ENCODE results near the gene NCSTN.

The NCSTN gene
- total RNA-seq, result 40.3 to 55.1 (median 46.8) reads per million in 9 experiments

GRCh38 chr1:160342953-160343869 lies at the start of gene NCSTN, which contains the start of gene COPA:
NCSTN (plus strand) TSS chr1:160343383; CDS start chr1:160343397, 14 bp downstream.
COPA (minus strand) TSS chr1:160343250; CDS start chr1:160343170, 80 bp downstream.
- ATAC-seq (replicated peaks) (peak; percentile 97), DNase-seq (peak; percentile 87 to 88 (median 87))
- H3K4me1 Mint-ChIP-seq (ENCODE audit: low read depth in 2 of 2), result peaks cover 26 to 45% of the 10 kb centered on the region in 2 donors
- no peaks in the 10 kb centered on the region for H3K27me3 Mint-ChIP-seq
- H3K4me3 Mint-ChIP-seq, result peak within 1 kb of the TSS; percentile 94 to 99
- H3K27ac Mint-ChIP-seq, result peak within 1 kb of the TSS; percentile 98 to 99
- peaks cover 54% of the 10 kb centered on the region for H3K36me3 Mint-ChIP-seq (ENCODE audit: insufficient read depth)
- H3K9me3 Mint-ChIP-seq, result no peaks in the 10 kb centered on the region

- ATAC-seq (replicated peaks) (no peak), DNase-seq (no peak)
- Mint-ChIP-seq H3K9me3 (no peaks in the 10 kb centered on the region), H3K36me3 (ENCODE audit: insufficient read depth) (peaks cover 94% of the 10 kb centered on the region), H3K27ac (no peak overlapping the region), H3K4me1 (ENCODE audit: low read depth in 2 of 2) (peaks cover 4 to 6% of the 10 kb centered on the region in 2 donors), H3K4me3 (no peak overlapping the region), H3K27me3 (no peaks in the 10 kb centered on the region)
These were observed 47.1 kb upstream of the NCSTN start for GRCh38 chr1:160296036-160296435.

- no peak overlapping the region for H3K4me3 Mint-ChIP-seq
- H3K4me1 Mint-ChIP-seq (ENCODE audit: low read depth in 2 of 2), result peaks cover 0 to 2% of the 10 kb centered on the region in 2 donors
- peaks cover 82% of the 10 kb centered on the region for H3K36me3 Mint-ChIP-seq (ENCODE audit: insufficient read depth)
- no peak for DNase-seq
- H3K9me3 Mint-ChIP-seq, result no peaks in the 10 kb centered on the region
- no peak for ATAC-seq (replicated peaks)
- no peaks in the 10 kb centered on the region for H3K27me3 Mint-ChIP-seq
- H3K27ac Mint-ChIP-seq, result peak overlapping the region in 1 of 2 donors; percentile 86
These were observed 43.0 kb upstream of the NCSTN start for GRCh38 chr1:160300173-160300572.

GRCh38 chr1:160307118-160307791 lies 35.9 kb upstream of the NCSTN start:
- Mint-ChIP-seq H3K9me3 (no peaks in the 10 kb centered on the region), H3K36me3 (ENCODE audit: insufficient read depth) (peaks cover 82% of the 10 kb centered on the region), H3K4me1 (ENCODE audit: low read depth in 2 of 2) (no peaks in the 10 kb centered on the region), H3K4me3 (no peak overlapping the region), H3K27ac (peak overlapping the region in 1 of 2 donors; percentile 29), H3K27me3 (no peaks in the 10 kb centered on the region)
- DNase-seq (no peak), ATAC-seq (replicated peaks) (no peak)

- H3K27me3 Mint-ChIP-seq, result no peaks in the 10 kb centered on the region
- H3K36me3 Mint-ChIP-seq (ENCODE audit: insufficient read depth), result peaks cover 88% of the 10 kb centered on the region
- no peak overlapping the region for H3K4me3 Mint-ChIP-seq
- peak overlapping the region in 1 of 2 donors; percentile 30 for H3K27ac Mint-ChIP-seq
- H3K4me1 Mint-ChIP-seq (ENCODE audit: low read depth in 2 of 2), result no peaks in the 10 kb centered on the region
- no peaks in the 10 kb centered on the region for H3K9me3 Mint-ChIP-seq
- DNase-seq (no peak), ATAC-seq (replicated peaks) (no peak)
These were observed 34.6 kb upstream of the NCSTN start for GRCh38 chr1:160308451-160309184.

- Mint-ChIP-seq H3K4me1 (ENCODE audit: low read depth in 2 of 2) (no peaks in the 10 kb centered on the region), H3K4me3 (no peak overlapping the region), H3K27me3 (no peaks in the 10 kb centered on the region), H3K36me3 (ENCODE audit: insufficient read depth) (peaks cover 88% of the 10 kb centered on the region), H3K27ac (peak overlapping the region; percentile 30 to 56), H3K9me3 (no peaks in the 10 kb centered on the region)
- DNase-seq (no peak), ATAC-seq (replicated peaks) (no peak)
These were observed 34.0 kb upstream of the NCSTN start for GRCh38 chr1:160309185-160309557.

GRCh38 chr1:160309571-160309970 lies 33.6 kb upstream of the NCSTN start:
- no peak for DNase-seq
- H3K4me3 Mint-ChIP-seq, result no peak overlapping the region
- no peaks in the 10 kb centered on the region for H3K4me1 Mint-ChIP-seq (ENCODE audit: low read depth in 2 of 2)
- H3K27me3 Mint-ChIP-seq, result no peaks in the 10 kb centered on the region
- peak overlapping the region; percentile 30 to 56 for H3K27ac Mint-ChIP-seq
- peaks cover 88% of the 10 kb centered on the region for H3K36me3 Mint-ChIP-seq (ENCODE audit: insufficient read depth)
- no peaks in the 10 kb centered on the region for H3K9me3 Mint-ChIP-seq
- ATAC-seq (replicated peaks), result no peak

GRCh38 chr1:160315359-160315758 lies 27.8 kb upstream of the NCSTN start:
- ATAC-seq (replicated peaks) (no peak), DNase-seq (no peak)
- H3K36me3 Mint-ChIP-seq (ENCODE audit: insufficient read depth), result peaks cover 90% of the 10 kb centered on the region
- H3K27ac Mint-ChIP-seq, result peak overlapping the region in 1 of 2 donors; percentile 51
- H3K9me3 Mint-ChIP-seq, result peaks cover 0 to 6% of the 10 kb centered on the region in 2 donors
- H3K27me3 Mint-ChIP-seq, result no peaks in the 10 kb centered on the region
- H3K4me1 Mint-ChIP-seq (ENCODE audit: low read depth in 2 of 2), result peaks cover 8 to 22% of the 10 kb centered on the region in 2 donors
- H3K4me3 Mint-ChIP-seq, result no peak overlapping the region

GRCh38 chr1:160322831-160323230 lies 20.4 kb upstream of the NCSTN start:
- no peak for DNase-seq
- peaks cover 88% of the 10 kb centered on the region for H3K36me3 Mint-ChIP-seq (ENCODE audit: insufficient read depth)
- ATAC-seq (replicated peaks), result no peak
- no peak overlapping the region for H3K27ac Mint-ChIP-seq
- H3K9me3 Mint-ChIP-seq, result no peaks in the 10 kb centered on the region
- peaks cover 8 to 34% of the 10 kb centered on the region in 2 donors for H3K4me1 Mint-ChIP-seq (ENCODE audit: low read depth in 2 of 2)
- no peaks in the 10 kb centered on the region for H3K27me3 Mint-ChIP-seq
- H3K4me3 Mint-ChIP-seq, result no peak overlapping the region

GRCh38 chr1:160325252-160325651 lies 17.9 kb upstream of the NCSTN start:
- Mint-ChIP-seq H3K36me3 (ENCODE audit: insufficient read depth) (peaks cover 88% of the 10 kb centered on the region), H3K9me3 (no peaks in the 10 kb centered on the region), H3K27ac (peak overlapping the region in 1 of 2 donors; percentile 20), H3K27me3 (no peaks in the 10 kb centered on the region), H3K4me1 (ENCODE audit: low read depth in 2 of 2) (peaks cover 12 to 29% of the 10 kb centered on the region in 2 donors), H3K4me3 (no peak overlapping the region)
- DNase-seq (no peak), ATAC-seq (replicated peaks) (no peak)

GRCh38 chr1:160326418-160326817 lies 16.8 kb upstream of the NCSTN start:
- Mint-ChIP-seq H3K4me1 (ENCODE audit: low read depth in 2 of 2) (peaks cover 12 to 21% of the 10 kb centered on the region in 2 donors), H3K9me3 (no peaks in the 10 kb centered on the region), H3K4me3 (no peak overlapping the region), H3K27ac (peak overlapping the region in 1 of 2 donors; percentile 46), H3K27me3 (no peaks in the 10 kb centered on the region), H3K36me3 (ENCODE audit: insufficient read depth) (peaks cover 88% of the 10 kb centered on the region)
- no peak for ATAC-seq (replicated peaks)
- DNase-seq, result no peak

- DNase-seq (no peak), ATAC-seq (replicated peaks) (no peak)
- H3K9me3 Mint-ChIP-seq, result no peaks in the 10 kb centered on the region
- H3K27me3 Mint-ChIP-seq, result no peaks in the 10 kb centered on the region
- peaks cover 7 to 15% of the 10 kb centered on the region in 2 donors for H3K4me1 Mint-ChIP-seq (ENCODE audit: low read depth in 2 of 2)
- H3K4me3 Mint-ChIP-seq, result no peak overlapping the region
- peaks cover 91% of the 10 kb centered on the region for H3K36me3 Mint-ChIP-seq (ENCODE audit: insufficient read depth)
- H3K27ac Mint-ChIP-seq, result no peak overlapping the region
These were observed 15.0 kb upstream of the NCSTN start for GRCh38 chr1:160328184-160328583.

GRCh38 chr1:160330119-160330518 lies 13.1 kb upstream of the NCSTN start:
- H3K4me3 Mint-ChIP-seq, result no peak overlapping the region
- DNase-seq, result no peak
- H3K27ac Mint-ChIP-seq, result peak overlapping the region; percentile 29 to 63
- H3K4me1 Mint-ChIP-seq (ENCODE audit: low read depth in 2 of 2), result peaks cover 7 to 15% of the 10 kb centered on the region in 2 donors
- peaks cover 89% of the 10 kb centered on the region for H3K36me3 Mint-ChIP-seq (ENCODE audit: insufficient read depth)
- no peak for ATAC-seq (replicated peaks)
- no peaks in the 10 kb centered on the region for H3K9me3 Mint-ChIP-seq
- no peaks in the 10 kb centered on the region for H3K27me3 Mint-ChIP-seq
